MM.1S (cell line): ENCODE results near the gene TDP2.
"Not testable (repeated sequence)": the region's sequence is repeated elsewhere in the genome, so short reads cannot be mapped to it uniquely, and the experiment has no call there.

ENCODE experiments used
- DNase-seq: peaks from one replicate; pipeline ENCODE4 v3.0.0-alpha.2; 2015
- H2AFZ ChIP-seq: fragments of 300-600 bp; sonication (generic); 2 replicates; pipeline ENCODE4 v1.6.0; 2016; ENCODE audit warnings: antibody characterized with exemption, low read length
- H3F3A ChIP-seq: fragments of 300-600 bp; sonication (generic); 2 replicates; pipeline ENCODE4 v1.6.1; 2016; ENCODE audit warnings: mild to moderate bottlenecking, antibody characterized with exemption, low read length, moderate library complexity, mixed read lengths; ENCODE audit not compliant: insufficient read depth
- H3K27ac ChIP-seq: fragments of 300-600 bp; sonication (generic); 2 replicates; pipeline ENCODE4 v1.5.1; 2016; ENCODE audit warnings: mild to moderate bottlenecking, low read length
- H3K27me3 ChIP-seq: fragments of 300-600 bp; sonication (generic); replicated peaks from 2 replicates; pipeline ENCODE4 v1.6.0; 2016; ENCODE audit warnings: low read length; ENCODE audit not compliant: insufficient read depth
- H3K36me3 ChIP-seq: fragments of 300-600 bp; sonication (generic); replicated peaks from 2 replicates; pipeline ENCODE4 v1.6.1; 2016; ENCODE audit warnings: mild to moderate bottlenecking, low read length, mixed read lengths; ENCODE audit not compliant: insufficient read depth
- H3K4me1 ChIP-seq: fragments of 300-600 bp; sonication (generic); 2 replicates; pipeline ENCODE4 v1.6.1; 2016; ENCODE audit warnings: low read length, mixed read lengths
- H3K4me2 ChIP-seq: fragments of 300-600 bp; sonication (generic); 2 replicates; pipeline ENCODE4 v1.6.0; 2016; ENCODE audit warnings: low read depth, low read length
- H3K4me3 ChIP-seq: fragments of 300-600 bp; sonication (generic); 2 replicates; pipeline ENCODE4 v1.5.1; 2016; ENCODE audit warnings: low read length, mixed read lengths
- H3K79me2 ChIP-seq: fragments of 300-600 bp; sonication (generic); 2 replicates; pipeline ENCODE4 v1.6.1; 2016; ENCODE audit warnings: mixed run types, low read length, mixed read lengths
- H3K9ac ChIP-seq: fragments of 300-600 bp; sonication (generic); 2 replicates; pipeline ENCODE4 v1.6.1; 2016; ENCODE audit warnings: low read length, mixed read lengths
- H3K9me2 ChIP-seq: fragments of 300-600 bp; sonication (generic); replicated peaks from 2 replicates; pipeline ENCODE4 v1.6.1; 2016; ENCODE audit warnings: mild to moderate bottlenecking, low read length, mixed read lengths; ENCODE audit not compliant: insufficient read depth
- H3K9me3 ChIP-seq: fragments of 300-600 bp; sonication (generic); replicated peaks from 2 replicates; pipeline ENCODE4 v1.6.1; 2016; ENCODE audit warnings: mild to moderate bottlenecking, low read length, mixed read lengths; ENCODE audit not compliant: insufficient read depth
- H4K20me1 ChIP-seq: fragments of 300-600 bp; sonication (generic); 2 replicates; pipeline ENCODE4 v1.6.1; 2016; ENCODE audit warnings: mild to moderate bottlenecking, low read length, moderate library complexity, mixed read lengths; ENCODE audit not compliant: insufficient read depth
- CTCF ChIP-seq: fragments of 300-600 bp; sonication (generic); IDR thresholded peaks from 2 replicates; pipeline ENCODE4 v1.5.1; 2016; ENCODE audit warnings: antibody characterized with exemption, low read length, mixed read lengths
- EZH2 ChIP-seq: fragments of 300-600 bp; sonication (generic); optimal IDR thresholded peaks from 2 replicates; pipeline ENCODE3; 2017; ENCODE audit warnings: low read depth, mild to moderate bottlenecking, antibody characterized with exemption, low read length, mixed read lengths
- EZH2phosphoT487 ChIP-seq: fragments of 300-600 bp; sonication (generic); IDR thresholded peaks from 2 replicates; pipeline ENCODE4 v1.6.1; 2018; ENCODE audit warnings: antibody characterized with exemption, low read length

The TDP2 gene

GRCh38 chr6:24686946-24687345 lies 20.2 kb upstream of the TDP2 start:
- no peaks in the 10 kb centered on the region for H3K27me3 ChIP-seq
- H3K79me2 ChIP-seq: no peaks in the 10 kb centered on the region
- H3K4me1 ChIP-seq: no peaks in the 10 kb centered on the region
- no peak for TF ChIP-seq CTCF
- TF ChIP-seq EZH2: no peak
- TF ChIP-seq EZH2phosphoT487: no peak
- H4K20me1 ChIP-seq: no peaks in the 10 kb centered on the region
- H3K36me3 ChIP-seq: no peaks in the 10 kb centered on the region
- H3K4me3 ChIP-seq: no peak overlapping the region
- no peak overlapping the region for H3K9ac ChIP-seq
- H3F3A ChIP-seq: no peaks in the 10 kb centered on the region
- no peak overlapping the region for H3K4me2 ChIP-seq
- DNase-seq: no peak
- H3K9me3 ChIP-seq: no peaks in the 10 kb centered on the region
- no peak overlapping the region for H2AFZ ChIP-seq
- H3K9me2 ChIP-seq: no peaks in the 10 kb centered on the region
- H3K27ac ChIP-seq: no peak overlapping the region

- Histone ChIP-seq H3F3A (no peaks in the 10 kb centered on the region), H3K9me3 (no peaks in the 10 kb centered on the region), H3K4me1 (no peaks in the 10 kb centered on the region), H4K20me1 (no peaks in the 10 kb centered on the region), H3K9me2 (no peaks in the 10 kb centered on the region), H3K4me3 (no peak overlapping the region), H2AFZ (no peak overlapping the region), H3K79me2 (no peaks in the 10 kb centered on the region), H3K9ac (no peak overlapping the region), H3K4me2 (no peak overlapping the region), H3K36me3 (no peaks in the 10 kb centered on the region), H3K27me3 (no peaks in the 10 kb centered on the region), H3K27ac (no peak overlapping the region)
- no peak for TF ChIP-seq EZH2
- no peak for TF ChIP-seq EZH2phosphoT487
- no peak for DNase-seq
Observed at GRCh38 chr6:24686408-24686807, 19.7 kb upstream of the TDP2 start.

- H3F3A ChIP-seq: no peaks in the 10 kb centered on the region
- no peak for DNase-seq
- H3K4me1 ChIP-seq: no peaks in the 10 kb centered on the region
- no peaks in the 10 kb centered on the region for H3K79me2 ChIP-seq
- no peak overlapping the region for H3K9ac ChIP-seq
- no peaks in the 10 kb centered on the region for H3K9me2 ChIP-seq
- no peak overlapping the region for H2AFZ ChIP-seq
- no peaks in the 10 kb centered on the region for H4K20me1 ChIP-seq
- H3K36me3 ChIP-seq: no peaks in the 10 kb centered on the region
- no peaks in the 10 kb centered on the region for H3K9me3 ChIP-seq
- H3K27ac ChIP-seq: no peak overlapping the region
- TF ChIP-seq EZH2 (no peak), CTCF (no peak), EZH2phosphoT487 (no peak)
- no peak overlapping the region for H3K4me3 ChIP-seq
- no peaks in the 10 kb centered on the region for H3K27me3 ChIP-seq
- no peak overlapping the region for H3K4me2 ChIP-seq
Observed at GRCh38 chr6:24683297-24684296, 16.9 kb upstream of the TDP2 start.

GRCh38 chr6:24680582-24680981 lies 13.9 kb upstream of the TDP2 start:
- Histone ChIP-seq H3K36me3 (no peaks in the 10 kb centered on the region), H3K9me3 (no peaks in the 10 kb centered on the region), H4K20me1 (no peaks in the 10 kb centered on the region), H3K4me1 (no peaks in the 10 kb centered on the region), H3K9ac (no peak overlapping the region), H2AFZ (no peak overlapping the region), H3K27me3 (no peaks in the 10 kb centered on the region), H3K27ac (no peak overlapping the region), H3K4me2 (no peak overlapping the region), H3K79me2 (no peaks in the 10 kb centered on the region), H3K9me2 (no peaks in the 10 kb centered on the region), H3K4me3 (no peak overlapping the region), H3F3A (no peaks in the 10 kb centered on the region)
- TF ChIP-seq EZH2 (no peak), EZH2phosphoT487 (no peak), CTCF (no peak)
- no peak for DNase-seq

- not testable (repeated sequence) for H3K79me2 ChIP-seq, H3K36me3 ChIP-seq, H3K27ac ChIP-seq, H3K27me3 ChIP-seq, DNase-seq, H4K20me1 ChIP-seq, H3F3A ChIP-seq, H3K4me3 ChIP-seq, H3K9me2 ChIP-seq, H3K4me1 ChIP-seq, H2AFZ ChIP-seq, H3K4me2 ChIP-seq, H3K9ac ChIP-seq, H3K9me3 ChIP-seq
Observed at GRCh38 chr6:24678792-24679352, 12.2 kb upstream of the TDP2 start.
